Bladder microvascular endothelial cell (primary cell): ENCODE data around the gene BPIFA3. TPM values are rescaled to one million over a fixed set of nuclear protein-coding genes. Genes with fewer than 3 reads are reported as not detected.

Experiments used
- total RNA-seq: library from RNA; depleted of rRNA; stranded (reverse); fragments of >200 nt; gene quantifications from 2 replicates; pipeline ENCODE4 v1.2.3, GENCODE V29; 2014

The BPIFA3 gene
- not detected in 2 replicates for total RNA-seq

GRCh38 chr20:33217052-33217451 is at the start of gene BPIFA3:
TSS of gene BPIFA3 (plus strand) at chr20:33217352. CDS start at chr20:33217537, 185 bp downstream.

GRCh38 chr20:33167859-33168258 is 49.3 kb upstream of the BPIFA3 start, which contains the start of gene BPIFA2:
TSS of gene BPIFA2 (plus strand) at chr20:33168159. CDS start at chr20:33169146, 987 bp downstream.

GRCh38 chr20:33235696-33236095 is 18.5 kb downstream of the BPIFA3 start, which contains the start of gene BPIFA1:
TSS of gene BPIFA1 (plus strand) at chr20:33235996. CDS start at chr20:33237712, 1,716 bp downstream.

Other genes starting within 250 kb of the BPIFA3 start
- gene SUN5, start 212.9 kb upstream of the BPIFA3 start, total RNA-seq = not detected in 2 replicates
- not detected in 2 replicates for gene BPIFB2, start 209.6 kb upstream of the BPIFA3 start, total RNA-seq
- gene BPIFB6, start 185.7 kb upstream of the BPIFA3 start, total RNA-seq = not detected in 2 replicates
- gene BPIFB3, start 163.4 kb upstream of the BPIFA3 start, total RNA-seq = not detected in 2 replicates
- not detected in 2 replicates for gene BPIFB4, start 137.7 kb upstream of the BPIFA3 start, total RNA-seq
- gene BPIFA2, start 49.2 kb upstream of the BPIFA3 start, total RNA-seq = not detected in 2 replicates
- gene BPIFA1, start 18.6 kb downstream of the BPIFA3 start, total RNA-seq = not detected in 2 replicates
- gene BPIFB1, start 65.9 kb downstream of the BPIFA3 start, total RNA-seq = not detected in 2 replicates
- 16.4 and 22.8 TPM in 2 replicates for gene CDK5RAP1, start 184.2 kb downstream of the BPIFA3 start, total RNA-seq
- gene SNTA1, start 226.4 kb downstream of the BPIFA3 start, total RNA-seq = 4.3 and 4.9 TPM in 2 replicates